Glutamatergic neuron (in vitro differentiated cells): Measurements from ENCODE around the gene ICAM5. TPM values are rescaled to one million over a fixed set of nuclear protein-coding genes. Genes with fewer than 3 reads are reported as not detected.

Experiments used
- DNase-seq: peaks from one replicate; pipeline ENCODE4 v3.0.0; 2022
- H3K27ac Mint-ChIP-seq: one replicate; pipeline ENCODE4 v1.8.0; 2020; ENCODE audit warnings: mild to moderate bottlenecking, mixed read lengths, inconsistent platforms; ENCODE audit not compliant: unreplicated experiment
- H3K27me3 Mint-ChIP-seq: one replicate; pipeline ENCODE4 v1.8.0; 2020; ENCODE audit warnings: mild to moderate bottlenecking, moderate library complexity, mixed read lengths, inconsistent platforms; ENCODE audit not compliant: unreplicated experiment
- H3K36me3 Mint-ChIP-seq: one replicate; pipeline ENCODE4 v1.8.0; 2020; ENCODE audit warnings: mild to moderate bottlenecking, mixed read lengths, inconsistent platforms; ENCODE audit not compliant: unreplicated experiment
- H3K4me1 Mint-ChIP-seq: one replicate; pipeline ENCODE4 v1.8.0; 2020; ENCODE audit warnings: mild to moderate bottlenecking, low read depth, mixed read lengths, inconsistent platforms; ENCODE audit not compliant: unreplicated experiment
- H3K4me3 Mint-ChIP-seq: one replicate; pipeline ENCODE4 v1.8.0; 2020; ENCODE audit warnings: mild to moderate bottlenecking, mixed read lengths, inconsistent platforms; ENCODE audit not compliant: unreplicated experiment
- H3K9me3 Mint-ChIP-seq: one replicate; pipeline ENCODE4 v1.8.0; 2020; ENCODE audit warnings: mild to moderate bottlenecking, moderate library complexity, mixed read lengths, inconsistent platforms; ENCODE audit not compliant: unreplicated experiment
- total RNA-seq: library from RNA; stranded (reverse); fragmentation: NEBNext Ultra II Directional; extraction: Animal tissue kit (Norgen Biotek cat#: 25700); gene quantifications from one replicate; pipeline ENCODE4 v1.2.1, GENCODE V29; 2021; ENCODE audit not compliant: unreplicated experiment
- TF ChIP-seq, protein P1 (sequence below): fragments of 200-600 bp; sonication (generic); IDR thresholded peaks from one replicate; pipeline ENCODE4 v1.5.0; 2021; ENCODE audit not compliant: partially characterized antibody, unreplicated experiment

The ICAM5 gene
- total RNA-seq, 1 donor from 2014 or later: 3.6 TPM

DNA sequence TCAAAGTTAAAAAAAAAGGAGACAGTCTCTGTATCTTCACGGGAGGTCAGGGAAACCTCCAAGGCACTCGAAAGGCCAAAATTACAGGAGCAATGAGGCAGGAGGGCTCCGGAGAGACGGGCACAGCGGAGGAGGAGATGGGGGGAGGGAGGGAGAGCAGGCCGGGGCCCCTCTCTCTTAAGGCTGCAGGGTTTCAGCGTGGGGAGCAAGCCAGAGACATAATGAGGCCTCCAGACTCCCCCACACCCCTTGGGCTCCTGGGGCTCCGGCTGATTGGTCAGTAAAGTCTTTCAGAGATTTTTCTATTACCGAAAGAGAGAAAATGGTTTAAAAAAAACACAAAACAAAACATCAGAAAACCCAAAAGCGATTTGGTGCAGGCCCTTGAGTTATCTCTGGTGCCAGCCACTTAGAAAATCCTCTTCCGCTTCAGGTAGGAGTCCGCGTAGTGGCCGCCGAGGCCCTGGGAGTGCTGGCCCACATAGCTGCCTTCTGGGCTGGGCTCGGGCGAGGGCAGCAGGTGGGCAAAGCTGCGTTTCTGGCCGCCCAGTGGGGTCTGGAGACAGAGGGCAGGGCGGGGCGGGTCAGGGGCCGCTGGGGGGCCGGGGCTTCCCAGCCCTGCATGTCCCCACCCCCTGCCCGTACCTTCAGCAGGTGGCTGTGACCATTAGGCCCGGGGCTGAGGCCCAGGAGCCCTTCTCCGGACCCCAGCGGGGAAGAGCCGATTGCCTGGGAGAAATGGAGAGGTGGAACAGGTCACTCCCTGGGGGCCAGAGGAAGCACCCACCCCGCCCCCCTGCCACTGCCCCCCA lies 27.5 kb downstream of the ICAM5 start:
- H3K4me3 Mint-ChIP-seq: peak overlapping the region; percentile 25
- H3K36me3 Mint-ChIP-seq: peaks cover 4% of the 10 kb centered on the region

DNA sequence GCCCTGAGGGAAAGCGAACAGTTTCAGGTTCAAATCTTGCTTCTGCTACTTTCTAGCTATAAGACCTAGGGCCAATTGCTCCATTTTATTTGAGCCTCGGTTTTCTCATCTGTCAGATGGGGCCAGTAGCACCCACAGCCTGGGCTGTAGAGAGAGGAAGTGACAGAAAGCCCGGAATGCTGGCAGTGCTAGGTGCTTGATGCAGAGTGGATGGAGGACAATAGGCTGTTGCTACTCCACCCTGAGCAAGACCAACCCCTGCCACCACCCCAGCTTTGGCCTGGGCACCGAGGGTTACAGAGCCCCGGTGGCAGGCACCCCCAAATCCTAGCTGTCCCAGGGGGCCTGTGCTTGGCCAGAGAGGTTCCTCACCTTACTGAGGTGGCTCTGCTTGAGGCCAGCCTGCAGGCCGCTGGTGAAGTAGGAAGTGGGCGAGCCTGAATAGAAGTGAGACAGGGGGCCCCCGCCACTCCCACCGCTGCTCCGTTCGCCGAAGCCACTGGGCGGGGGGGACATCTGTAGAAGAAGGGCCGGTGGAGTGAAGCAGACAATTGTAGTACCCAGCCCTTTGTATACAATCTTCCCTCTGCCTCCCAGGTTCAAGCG lies 28.2 kb downstream of the ICAM5 start:
- Mint-ChIP-seq H3K4me3 (no peak overlapping the region), H3K9me3 (peaks cover 7% of the 10 kb centered on the region), H3K27ac (no peak overlapping the region), H3K4me1 (peaks cover 5% of the 10 kb centered on the region), H3K27me3 (peaks cover 11% of the 10 kb centered on the region), H3K36me3 (peaks cover 3% of the 10 kb centered on the region)
- TF ChIP-seq, protein P1, sequence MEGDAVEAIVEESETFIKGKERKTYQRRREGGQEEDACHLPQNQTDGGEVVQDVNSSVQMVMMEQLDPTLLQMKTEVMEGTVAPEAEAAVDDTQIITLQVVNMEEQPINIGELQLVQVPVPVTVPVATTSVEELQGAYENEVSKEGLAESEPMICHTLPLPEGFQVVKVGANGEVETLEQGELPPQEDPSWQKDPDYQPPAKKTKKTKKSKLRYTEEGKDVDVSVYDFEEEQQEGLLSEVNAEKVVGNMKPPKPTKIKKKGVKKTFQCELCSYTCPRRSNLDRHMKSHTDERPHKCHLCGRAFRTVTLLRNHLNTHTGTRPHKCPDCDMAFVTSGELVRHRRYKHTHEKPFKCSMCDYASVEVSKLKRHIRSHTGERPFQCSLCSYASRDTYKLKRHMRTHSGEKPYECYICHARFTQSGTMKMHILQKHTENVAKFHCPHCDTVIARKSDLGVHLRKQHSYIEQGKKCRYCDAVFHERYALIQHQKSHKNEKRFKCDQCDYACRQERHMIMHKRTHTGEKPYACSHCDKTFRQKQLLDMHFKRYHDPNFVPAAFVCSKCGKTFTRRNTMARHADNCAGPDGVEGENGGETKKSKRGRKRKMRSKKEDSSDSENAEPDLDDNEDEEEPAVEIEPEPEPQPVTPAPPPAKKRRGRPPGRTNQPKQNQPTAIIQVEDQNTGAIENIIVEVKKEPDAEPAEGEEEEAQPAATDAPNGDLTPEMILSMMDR: no peak
- DNase-seq: no peak

More for the DNA sequence above, 27.5 kb downstream of the ICAM5 start:
- no peak for DNase-seq
- Mint-ChIP-seq H3K4me1 (peaks cover 5% of the 10 kb centered on the region), H3K27ac (peak overlapping the region; percentile 22), H3K27me3 (peaks cover 11% of the 10 kb centered on the region), H3K9me3 (peaks cover 7% of the 10 kb centered on the region)
- TF ChIP-seq, protein P1: no peak

DNA sequence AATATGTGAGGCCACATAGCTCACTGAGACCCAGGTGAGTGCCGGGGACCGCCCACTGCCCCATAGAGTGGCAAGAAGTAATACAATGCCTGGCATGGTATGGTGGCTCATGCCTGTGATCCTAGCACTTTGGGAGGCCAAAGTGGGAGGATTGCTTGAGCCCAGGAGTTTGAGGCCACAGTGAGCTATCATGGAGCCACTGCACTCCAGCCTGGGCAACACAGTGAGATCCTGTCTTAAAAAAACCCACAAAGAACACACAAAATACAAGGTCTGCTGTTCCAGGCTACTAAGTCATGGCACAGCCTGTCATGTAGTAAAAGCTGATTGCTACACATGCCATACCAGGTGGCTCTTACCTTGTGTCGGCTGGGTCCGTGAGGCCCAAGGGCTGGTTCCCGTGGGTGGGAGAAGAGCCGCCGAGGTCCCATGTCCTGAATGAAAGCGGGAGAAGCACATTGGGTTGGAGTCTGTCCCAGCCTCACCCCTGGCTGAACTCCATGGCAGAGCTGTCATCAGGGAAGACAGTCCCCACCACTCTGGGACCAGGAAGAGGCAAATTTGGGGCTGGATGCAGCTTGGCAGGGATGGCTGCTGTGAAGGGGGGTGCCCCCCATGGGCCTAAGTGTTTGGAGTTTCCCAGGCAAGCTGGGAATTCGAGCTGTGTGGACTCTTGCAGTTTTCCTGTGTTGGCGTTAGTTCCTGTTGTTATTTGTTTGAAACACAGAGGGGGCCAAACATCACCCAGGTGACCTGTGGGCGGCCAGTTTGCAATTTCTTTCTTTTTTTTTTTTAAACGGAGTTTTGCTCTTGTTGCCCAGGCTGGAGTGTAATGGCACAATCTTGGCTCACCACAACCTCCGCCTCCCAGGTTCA lies 29.3 kb downstream of the ICAM5 start:
- Mint-ChIP-seq H3K4me1 (peaks cover 5% of the 10 kb centered on the region), H3K9me3 (peaks cover 7% of the 10 kb centered on the region), H3K27me3 (peaks cover 9% of the 10 kb centered on the region), H3K27ac (no peak overlapping the region), H3K36me3 (no peaks in the 10 kb centered on the region), H3K4me3 (no peak overlapping the region)
- DNase-seq: no peak
- TF ChIP-seq, protein P1: no peak

DNA sequence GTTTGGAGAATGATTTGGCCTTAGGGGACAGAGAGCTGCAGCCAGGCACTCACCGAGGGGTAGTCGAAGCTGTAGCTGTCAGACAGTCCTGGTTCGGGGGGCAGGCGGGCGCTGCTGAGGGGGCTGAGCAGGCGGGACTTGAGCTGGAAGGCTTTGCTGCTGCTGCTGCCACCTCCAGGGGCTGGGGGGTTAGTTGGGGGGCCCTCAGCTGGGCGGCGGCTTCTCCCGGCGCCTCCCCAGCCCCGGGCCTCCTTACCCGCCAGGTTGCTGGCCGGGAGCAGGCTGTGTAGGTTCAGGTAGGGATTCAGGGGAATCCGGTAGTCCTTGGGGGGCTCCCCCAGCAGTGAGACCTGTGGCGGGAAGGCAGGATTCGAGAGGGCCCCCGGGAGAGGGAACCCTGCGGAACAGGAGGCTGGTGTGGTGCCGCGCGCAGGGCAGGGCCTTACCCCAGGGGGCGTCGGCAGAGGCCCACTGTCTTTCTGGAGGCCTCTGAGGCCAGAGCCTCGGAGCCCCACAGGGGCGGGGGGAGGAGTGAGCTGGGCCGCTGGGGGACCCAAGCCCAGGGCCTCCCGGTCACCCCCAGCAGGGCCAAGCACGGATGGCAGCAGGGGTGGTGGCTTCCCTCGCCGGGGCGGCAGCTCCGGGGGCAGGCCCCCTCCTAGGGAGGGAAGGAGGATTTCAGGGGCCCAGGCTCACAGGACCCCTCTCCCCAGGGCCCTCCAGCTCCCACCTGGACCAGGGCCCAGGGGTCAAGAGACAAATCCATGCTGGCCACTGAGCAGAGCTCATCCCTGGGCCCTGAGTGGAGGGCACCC lies 31.1 kb downstream of the ICAM5 start:
- no peak overlapping the region for H3K27ac Mint-ChIP-seq
- H3K36me3 Mint-ChIP-seq: no peaks in the 10 kb centered on the region
- peaks cover 4% of the 10 kb centered on the region for H3K9me3 Mint-ChIP-seq
- TF ChIP-seq, protein P1: no peak
- peaks cover 11% of the 10 kb centered on the region for H3K27me3 Mint-ChIP-seq
- no peak overlapping the region for H3K4me3 Mint-ChIP-seq
- DNase-seq: no peak
- H3K4me1 Mint-ChIP-seq: peaks cover 5% of the 10 kb centered on the region
